GM12801 (cell line): Measurements from ENCODE around the gene PLK4.

Experiments
- CTCF ChIP-seq: IDR thresholded peaks from one replicate; pipeline ENCODE4 v1.5.1; 2011; ENCODE audit warnings: control low read depth; ENCODE audit not compliant: insufficient read length; ENCODE audit errors: extremely low read depth

PLK4 gene

GRCh38 chr4:127849505-127850234, 31.0 kb upstream of the PLK4 start:
- TF ChIP-seq CTCF: no peak

- no peak for TF ChIP-seq CTCF
Measured at GRCh38 chr4:127852661-127853060, 28.0 kb upstream of the PLK4 start.

GRCh38 chr4:127856196-127856812, 24.4 kb upstream of the PLK4 start:
- TF ChIP-seq CTCF: no peak

- TF ChIP-seq CTCF: no peak
Measured at GRCh38 chr4:127856813-127857447, 23.8 kb upstream of the PLK4 start.

- no peak for TF ChIP-seq CTCF
Measured at GRCh38 chr4:127857641-127858040, 23.1 kb upstream of the PLK4 start.

- no peak for TF ChIP-seq CTCF
Measured at GRCh38 chr4:127868196-127868595, 12.5 kb upstream of the PLK4 start.

GRCh38 chr4:127870281-127870680, 10.4 kb upstream of the PLK4 start:
- TF ChIP-seq CTCF: no peak
